Aorta (tissue), 5 donors: Measurements from ENCODE around the gene NACC2. TPM values are rescaled to one million over a fixed set of nuclear protein-coding genes. Genes with fewer than 3 reads are reported as not detected.
A peak's percentile ranks its signal among the peaks of the same experiment; 100 is the strongest.

Experiments used
- ATAC-seq: fragments of 200-7000 bp; cut with Tn5 transposase; one replicate; pipeline ENCODE4 v1.9.1; 2022; ENCODE audit warnings: moderate library complexity; ENCODE audit not compliant: low FRiP score
- DNase-seq, 2 donors: peaks; one replicate each; pipeline ENCODE4 v3.0.0-alpha.2; 2020
- H3K27ac ChIP-seq, 2 donors: one replicate each; pipeline ENCODE4 v1.5.1; 2013; ENCODE audit warnings: low read length in 2 of 2, mild to moderate bottlenecking in 2 of 2, moderate library complexity in 2 of 2, control low read depth in 1 of 2, inconsistent platforms in 1 of 2, low read depth in 1 of 2
- H3K27me3 ChIP-seq, 2 donors: one replicate each; pipeline ENCODE4 v1.6.1; 2013; ENCODE audit warnings: control low read depth in 1 of 2, low read length in 1 of 2, mild to moderate bottlenecking in 1 of 2, moderate library complexity in 1 of 2; ENCODE audit not compliant: insufficient read depth in 2 of 2, control insufficient read depth in 1 of 2
- H3K36me3 ChIP-seq, 2 donors: one replicate each; pipeline ENCODE4 v1.6.1; 2013; ENCODE audit warnings: control low read depth in 1 of 2, low read length in 1 of 2, mild to moderate bottlenecking in 1 of 2; ENCODE audit not compliant: insufficient read depth in 2 of 2, control insufficient read depth in 1 of 2
- H3K4me1 ChIP-seq, 2 donors: one replicate each; pipeline ENCODE4 v1.6.1; 2013; ENCODE audit warnings: low read length in 2 of 2, control low read depth in 1 of 2, mild to moderate bottlenecking in 1 of 2, moderate library complexity in 1 of 2; ENCODE audit not compliant: insufficient read depth in 2 of 2, control insufficient read depth in 1 of 2
- H3K4me3 ChIP-seq, 2 donors: one replicate each; pipeline ENCODE4 v1.5.1; 2013; ENCODE audit warnings: low read length in 2 of 2, control low read depth in 1 of 2, mild to moderate bottlenecking in 1 of 2
- H3K9me3 ChIP-seq: one replicate; pipeline ENCODE4 v1.6.1; 2013; ENCODE audit warnings: mild to moderate bottlenecking, low read length; ENCODE audit not compliant: control insufficient read depth
- WGBS, 2 donors: extraction: QIAGEN DNeasy Blood & Tissue Kit; methylation state at CpG; one replicate each; pipeline ENCODE4 v1.1.7; 2013; 5-methylcytosine and 5-hydroxymethylcytosine counted together
- intact Hi-C, 2 donors: fragments of 100-400 bp; cut with DNase I; formaldehyde crosslinking; loops; one replicate each; pipeline versions ENCODE4 v1.14.2 to v1.15.0; 2022
- polyA plus RNA-seq, 2 donors: library from polyadenylated mRNA; stranded (reverse); fragments of 200-250 nt; gene quantifications; one replicate each; pipeline ENCODE4 v1.2.3, GENCODE V29; 2013
- total RNA-seq, 2 donors: library from RNA; stranded (reverse); fragmentation: NEBNext Ultra II Directional; extraction: Animal tissue kit (Norgen Biotek cat#: 25700); gene quantifications; one replicate each; pipeline ENCODE4 v1.2.1, GENCODE V29; 2021
- donor health status: healthy with polysubstance abuse.
- donor health status: Bipolar disorder and iron deficiency.
- donor health status: DM: no; HTN: no; CAD: no.
- donor health status: DM: no; HTN: no; CAD: no.
- donor health status: DM: yes; HTN: yes; CAD: no.

The NACC2 gene
- total and polyA plus RNA-seq, 4 donors: 10.5 to 61.0 (median 31.5) TPM

GRCh38 chr9:135980926-135981630 is 114.0 kb downstream of the NACC2 start:
- no peak for ATAC-seq
- no peak overlapping the region for H3K27ac ChIP-seq
- 87 to 89% methylated on average over 19 to 29 of the region's 29 CpGs for WGBS, 2 donors
- intact Hi-C loops: no loop called here
- no peaks in the 10 kb centered on the region for H3K4me1 ChIP-seq
- H3K27me3 ChIP-seq: no peaks in the 10 kb centered on the region
- H3K9me3 ChIP-seq: no peaks in the 10 kb centered on the region
- no peak for DNase-seq
- H3K4me3 ChIP-seq: no peak overlapping the region
- H3K36me3 ChIP-seq: no peaks in the 10 kb centered on the region

GRCh38 chr9:135979547-135980166 is 115.4 kb downstream of the NACC2 start:
- Histone ChIP-seq H3K27me3 (no peaks in the 10 kb centered on the region), H3K4me3 (no peak overlapping the region), H3K4me1 (no peaks in the 10 kb centered on the region), H3K36me3 (no peaks in the 10 kb centered on the region), H3K27ac (no peak overlapping the region), H3K9me3 (no peaks in the 10 kb centered on the region)
- no peak for ATAC-seq
- 47 to 52% methylated on average over 19 of the region's 19 CpGs for WGBS, 2 donors
- intact Hi-C loops: no loop called here
- no peak for DNase-seq

GRCh38 chr9:135978642-135979546 is 116.2 kb downstream of the NACC2 start:
- Histone ChIP-seq H3K4me3 (no peak overlapping the region), H3K4me1 (no peaks in the 10 kb centered on the region), H3K27ac (no peak overlapping the region), H3K9me3 (no peaks in the 10 kb centered on the region), H3K27me3 (no peaks in the 10 kb centered on the region), H3K36me3 (no peaks in the 10 kb centered on the region)
- intact Hi-C loops: no loop called here
- DNase-seq (no peak), ATAC-seq (no peak)
- WGBS, 2 donors: 20 to 34% methylated on average over 15 to 20 of the region's 20 CpGs

- intact Hi-C loops: no loop called here
- Histone ChIP-seq H3K4me3 (no peak overlapping the region), H3K4me1 (no peaks in the 10 kb centered on the region), H3K36me3 (no peaks in the 10 kb centered on the region), H3K27me3 (no peaks in the 10 kb centered on the region), H3K27ac (no peak overlapping the region), H3K9me3 (no peaks in the 10 kb centered on the region)
- DNase-seq: no peak
- ATAC-seq: no peak
- 61 to 62% methylated on average over 13 of the region's 13 CpGs for WGBS, 2 donors
These were observed 118.1 kb downstream of the NACC2 start for GRCh38 chr9:135976944-135977343.

- H3K4me1 ChIP-seq: no peaks in the 10 kb centered on the region
- WGBS, 2 donors: 80 to 85% methylated on average over 13 of the region's 13 CpGs
- H3K36me3 ChIP-seq: no peaks in the 10 kb centered on the region
- no peaks in the 10 kb centered on the region for H3K9me3 ChIP-seq
- H3K4me3 ChIP-seq: no peak overlapping the region
- no peak overlapping the region for H3K27ac ChIP-seq
- ATAC-seq (no peak), DNase-seq (no peak)
- intact Hi-C loops: no loop called here
- no peaks in the 10 kb centered on the region for H3K27me3 ChIP-seq
These were observed 118.6 kb downstream of the NACC2 start for GRCh38 chr9:135976531-135976930.

- Histone ChIP-seq H3K4me1 (no peaks in the 10 kb centered on the region), H3K36me3 (no peaks in the 10 kb centered on the region), H3K27ac (no peak overlapping the region), H3K9me3 (no peaks in the 10 kb centered on the region), H3K27me3 (no peaks in the 10 kb centered on the region), H3K4me3 (no peak overlapping the region)
- WGBS, 2 donors: 78 to 79% methylated on average over 10 of the region's 10 CpGs
- DNase-seq: no peak
- intact Hi-C loops: no loop called here
- no peak for ATAC-seq
These were observed 119.3 kb downstream of the NACC2 start for GRCh38 chr9:135975834-135976233.

- no peaks in the 10 kb centered on the region for H3K9me3 ChIP-seq
- H3K4me1 ChIP-seq: no peaks in the 10 kb centered on the region
- WGBS, 2 donors: 63 to 64% methylated on average over 10 of the region's 10 CpGs
- intact Hi-C loops: no loop called here
- DNase-seq (no peak), ATAC-seq (no peak)
- H3K36me3 ChIP-seq: no peaks in the 10 kb centered on the region
- H3K4me3 ChIP-seq: no peak overlapping the region
- no peaks in the 10 kb centered on the region for H3K27me3 ChIP-seq
- H3K27ac ChIP-seq: no peak overlapping the region
These were observed 120.9 kb downstream of the NACC2 start for GRCh38 chr9:135974220-135974573.

GRCh38 chr9:135973277-135974219 is 121.5 kb downstream of the NACC2 start:
- ATAC-seq (no peak), DNase-seq (peak in 1 of 2 donors; percentile 74)
- intact Hi-C loops: no loop called here
- H3K27me3 ChIP-seq: no peaks in the 10 kb centered on the region
- no peaks in the 10 kb centered on the region for H3K9me3 ChIP-seq
- no peaks in the 10 kb centered on the region for H3K36me3 ChIP-seq
- H3K4me1 ChIP-seq: no peaks in the 10 kb centered on the region
- 61 to 64% methylated on average over 23 of the region's 23 CpGs for WGBS, 2 donors
- H3K27ac ChIP-seq: no peak overlapping the region
- H3K4me3 ChIP-seq: no peak overlapping the region
